HG03432 (cell line): ENCODE measurements around the gene AP2A2.

Experiments used
- ATAC-seq: cut with Tn5 transposase; IDR thresholded peaks from one replicate; pipeline ENCODE4 v1.9.1; 2021; ENCODE audit warnings: mild to moderate bottlenecking, moderate library complexity; ENCODE audit not compliant: unreplicated experiment

Gene AP2A2

DNA sequence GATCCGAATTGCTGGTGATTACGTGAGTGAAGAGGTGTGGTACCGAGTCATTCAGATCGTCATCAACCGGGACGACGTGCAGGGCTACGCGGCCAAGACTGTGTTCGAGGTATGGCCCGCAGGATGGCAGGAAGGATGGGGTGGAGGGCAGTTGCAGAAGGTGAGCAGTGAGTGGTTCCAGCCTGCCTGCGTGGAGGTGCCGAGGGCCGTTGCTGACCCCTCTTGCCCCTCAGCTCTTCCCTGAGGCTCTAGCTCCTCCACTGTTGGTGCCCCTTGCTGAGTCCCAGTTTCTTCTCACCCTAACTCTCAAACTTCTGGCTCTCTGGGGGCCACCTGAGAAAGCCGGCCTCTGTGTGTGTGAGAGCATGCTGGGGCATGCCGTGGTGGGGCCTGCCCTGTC lies 66.9 kb downstream of the AP2A2 start:
- ATAC-seq = no peak

DNA sequence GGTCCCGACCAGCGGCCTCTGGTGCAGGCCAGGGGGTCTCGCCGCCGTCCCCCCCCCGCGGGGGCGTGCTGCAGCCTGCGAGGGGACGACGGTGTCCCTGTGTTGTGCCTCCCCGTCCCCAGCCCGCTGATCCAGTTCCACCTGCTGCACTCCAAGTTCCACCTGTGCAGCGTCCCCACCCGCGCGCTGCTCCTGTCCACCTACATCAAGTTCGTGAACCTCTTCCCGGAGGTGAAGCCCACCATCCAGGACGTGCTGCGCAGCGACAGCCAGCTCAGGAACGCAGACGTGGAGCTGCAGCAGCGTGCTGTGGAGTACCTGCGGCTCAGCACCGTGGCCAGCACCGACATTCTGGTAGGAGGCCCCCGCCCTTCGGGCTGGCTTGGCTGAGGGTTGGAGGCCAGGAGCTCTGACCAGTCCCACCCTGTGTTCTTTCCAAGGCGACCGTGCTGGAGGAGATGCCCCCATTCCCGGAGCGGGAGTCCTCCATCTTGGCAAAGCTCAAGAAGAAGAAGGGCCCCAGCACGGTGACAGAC lies 68.0 kb downstream of the AP2A2 start:
- no peak for ATAC-seq

GRCh38 chr11:995044-995751 lies 69.5 kb downstream of the AP2A2 start:
- ATAC-seq = no peak

- ATAC-seq = peak; percentile 71
Measured at GRCh38 chr11:995752-996420, 70.2 kb downstream of the AP2A2 start.

DNA sequence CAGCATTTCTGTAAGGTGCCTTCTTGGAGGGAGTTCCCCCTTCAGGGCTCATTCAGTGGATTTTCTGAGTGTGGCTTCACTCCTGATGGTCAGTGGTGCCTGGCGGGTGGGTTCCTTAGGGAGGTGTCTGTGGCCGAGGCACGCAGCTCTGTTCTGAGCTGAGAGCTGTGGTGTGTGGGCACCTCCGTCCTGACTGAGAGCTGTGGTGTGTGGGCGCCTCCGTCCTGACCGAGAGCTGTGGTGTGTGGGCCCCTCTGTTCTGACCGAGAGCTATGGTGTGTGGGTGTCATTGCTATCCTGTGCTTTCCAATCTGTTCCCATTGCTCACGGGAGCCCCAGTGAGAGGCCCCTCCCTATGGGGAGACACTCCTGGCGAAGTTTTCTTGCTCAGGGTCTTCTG lies 71.0 kb downstream of the AP2A2 start:
- no peak for ATAC-seq

GRCh38 chr11:997907-998306 lies 72.2 kb downstream of the AP2A2 start:
- ATAC-seq = no peak

GRCh38 chr11:999009-999408 lies 73.3 kb downstream of the AP2A2 start:
- ATAC-seq = no peak

GRCh38 chr11:1000357-1001278 lies 74.9 kb downstream of the AP2A2 start:
- no peak for ATAC-seq

DNA sequence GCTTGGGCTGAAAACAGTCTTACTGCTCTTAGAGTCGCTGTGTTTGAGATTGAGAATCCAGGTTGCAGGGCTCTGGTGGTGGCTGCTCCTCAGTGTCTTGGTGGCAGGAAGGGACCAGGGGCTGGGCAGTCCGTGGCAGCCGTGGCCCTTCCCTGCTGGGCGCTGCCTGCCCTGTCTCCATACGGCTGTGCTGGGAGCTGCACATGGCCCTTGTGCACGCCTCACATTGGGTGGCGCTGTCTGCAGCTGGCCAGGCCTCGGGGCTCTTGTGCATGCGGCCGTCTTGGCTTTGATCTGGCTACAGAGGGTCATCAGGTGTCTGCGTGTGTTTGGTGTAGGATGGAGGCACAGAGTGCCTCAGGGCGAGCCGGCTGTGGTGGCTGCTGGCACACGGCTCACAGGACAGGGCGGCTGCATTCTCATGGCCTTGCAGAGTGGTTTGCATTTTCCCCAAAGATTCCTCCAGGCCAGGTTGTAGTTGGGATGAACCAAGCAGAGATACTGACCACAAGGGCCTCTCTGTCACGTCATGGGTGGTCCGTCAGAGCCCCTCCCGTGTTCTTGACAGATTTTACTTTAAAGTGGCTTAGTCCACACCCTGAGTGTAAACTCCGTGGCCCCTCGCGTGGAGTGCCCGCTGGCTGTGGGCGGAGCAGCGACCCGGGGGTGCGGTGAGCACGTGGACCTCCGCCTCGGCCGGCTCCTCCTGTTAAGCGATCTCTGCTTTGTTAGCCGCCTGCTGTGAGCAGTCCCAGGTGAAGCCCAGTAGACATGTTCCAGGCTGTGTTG lies 76.1 kb downstream of the AP2A2 start:
- no peak for ATAC-seq

DNA sequence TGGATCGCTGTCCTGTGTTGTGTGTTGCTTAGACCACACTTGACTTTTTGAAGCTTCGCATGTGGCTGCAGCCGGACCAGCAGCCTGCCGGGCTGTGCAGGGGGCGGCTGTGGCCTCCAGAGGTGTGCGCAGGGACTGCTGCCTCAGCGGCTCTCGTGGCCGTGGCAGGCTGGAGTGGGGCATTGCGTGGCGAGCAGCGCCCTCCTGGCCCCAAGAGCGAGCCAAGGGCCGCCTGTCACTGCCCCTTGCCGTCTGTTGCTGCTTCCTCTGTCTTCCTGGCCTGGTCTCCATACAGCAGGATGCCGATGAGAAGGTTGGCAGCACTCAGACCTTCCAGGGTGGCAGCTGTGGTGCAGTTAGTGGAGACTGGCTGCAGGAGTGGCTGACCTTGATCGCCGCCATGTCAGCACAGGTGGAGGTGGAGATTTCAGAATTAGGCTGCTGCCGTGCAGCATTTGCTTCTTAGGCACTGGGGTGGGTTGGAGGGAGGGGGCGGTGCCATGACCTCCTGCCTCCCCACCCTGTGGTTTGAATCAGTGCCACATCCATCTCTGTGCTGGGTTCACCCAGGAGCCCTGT lies 76.8 kb downstream of the AP2A2 start:
- no peak for ATAC-seq

- no peak for ATAC-seq
Measured at GRCh38 chr11:1003159-1003558, 77.5 kb downstream of the AP2A2 start.

DNA sequence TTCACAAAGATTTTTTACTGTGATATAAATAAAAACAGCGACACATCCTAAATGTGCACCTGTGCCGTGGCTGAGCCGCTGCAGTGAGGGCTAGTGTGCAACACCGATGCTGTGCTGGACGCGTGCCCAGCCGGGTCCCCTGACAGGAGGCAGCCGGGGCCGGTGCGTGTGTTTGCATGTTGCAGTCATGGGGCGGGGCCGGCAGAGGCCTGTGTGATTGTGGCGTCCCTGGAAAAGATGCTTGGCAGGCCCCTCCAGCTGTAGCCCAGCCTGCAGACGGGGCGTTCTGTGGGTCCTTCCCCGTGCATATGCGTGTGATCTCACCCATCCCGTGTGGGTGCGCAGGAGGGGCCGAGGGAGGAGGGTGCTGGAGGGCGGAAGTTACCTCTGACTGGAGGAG lies 80.3 kb downstream of the AP2A2 start:
- ATAC-seq = no peak

DNA sequence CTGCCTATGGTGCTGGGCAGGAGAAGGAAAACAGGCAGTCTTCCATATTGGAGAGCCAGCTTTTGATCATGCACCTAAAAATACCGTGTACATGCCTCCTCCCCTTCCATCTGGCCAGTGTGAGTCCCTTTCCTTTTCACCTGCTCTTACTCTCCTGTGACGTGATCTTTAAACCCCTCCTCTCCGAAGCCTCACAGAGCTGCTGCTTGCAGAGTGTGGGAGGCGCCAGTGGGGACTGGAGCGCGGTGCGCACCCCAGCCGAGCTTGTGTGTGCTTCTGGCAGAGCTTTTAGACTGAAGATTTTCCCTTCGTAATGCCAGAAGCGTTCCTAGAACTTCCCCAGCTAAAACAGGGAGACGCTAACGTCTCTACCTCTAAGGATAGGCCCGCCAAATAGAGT lies 81.1 kb downstream of the AP2A2 start:
- no peak for ATAC-seq

- ATAC-seq = no peak
Measured at GRCh38 chr11:1007279-1007678, 81.6 kb downstream of the AP2A2 start.

- ATAC-seq = no peak
Measured at GRCh38 chr11:1008001-1008802, 82.5 kb downstream of the AP2A2 start.

DNA sequence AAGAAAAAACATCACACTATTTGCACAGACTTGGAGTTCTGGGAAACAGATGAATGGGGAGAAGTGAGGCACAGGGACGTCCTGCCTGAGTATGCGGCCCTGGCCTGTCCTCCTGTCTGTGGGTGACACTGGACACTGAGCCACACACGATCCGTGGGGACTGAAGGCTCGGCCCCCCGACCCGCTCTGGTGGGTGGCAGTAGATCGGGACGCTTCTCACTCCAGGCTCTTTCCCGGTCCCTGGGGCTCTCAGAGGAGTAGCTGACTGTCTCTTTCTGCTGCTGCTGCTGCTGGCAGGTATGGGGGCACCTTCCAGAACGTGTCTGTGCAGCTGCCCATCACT lies 83.1 kb downstream of the AP2A2 start:
- ATAC-seq = no peak

GRCh38 chr11:1009371-1009770 lies 83.7 kb downstream of the AP2A2 start:
- ATAC-seq = no peak

DNA sequence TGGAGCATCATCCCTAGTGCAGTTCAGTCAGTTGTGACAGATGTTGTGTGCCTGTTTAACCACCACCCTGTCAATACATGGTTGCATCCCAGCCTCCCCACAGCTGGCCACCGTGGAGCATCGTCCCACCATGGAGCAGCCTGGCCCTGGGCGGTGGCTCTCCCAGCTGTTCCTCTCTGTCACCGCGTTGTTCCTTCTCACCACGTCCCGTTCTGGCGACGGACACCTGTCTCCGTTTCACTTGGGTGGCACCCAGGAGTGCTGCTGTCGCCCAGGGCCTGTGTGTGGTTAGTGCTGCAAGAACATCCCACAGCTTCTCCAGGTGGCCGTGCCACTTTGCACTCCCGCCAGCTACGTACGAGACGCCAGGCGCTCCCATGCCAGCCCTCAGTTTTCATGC lies 84.3 kb downstream of the AP2A2 start:
- no peak for ATAC-seq

DNA sequence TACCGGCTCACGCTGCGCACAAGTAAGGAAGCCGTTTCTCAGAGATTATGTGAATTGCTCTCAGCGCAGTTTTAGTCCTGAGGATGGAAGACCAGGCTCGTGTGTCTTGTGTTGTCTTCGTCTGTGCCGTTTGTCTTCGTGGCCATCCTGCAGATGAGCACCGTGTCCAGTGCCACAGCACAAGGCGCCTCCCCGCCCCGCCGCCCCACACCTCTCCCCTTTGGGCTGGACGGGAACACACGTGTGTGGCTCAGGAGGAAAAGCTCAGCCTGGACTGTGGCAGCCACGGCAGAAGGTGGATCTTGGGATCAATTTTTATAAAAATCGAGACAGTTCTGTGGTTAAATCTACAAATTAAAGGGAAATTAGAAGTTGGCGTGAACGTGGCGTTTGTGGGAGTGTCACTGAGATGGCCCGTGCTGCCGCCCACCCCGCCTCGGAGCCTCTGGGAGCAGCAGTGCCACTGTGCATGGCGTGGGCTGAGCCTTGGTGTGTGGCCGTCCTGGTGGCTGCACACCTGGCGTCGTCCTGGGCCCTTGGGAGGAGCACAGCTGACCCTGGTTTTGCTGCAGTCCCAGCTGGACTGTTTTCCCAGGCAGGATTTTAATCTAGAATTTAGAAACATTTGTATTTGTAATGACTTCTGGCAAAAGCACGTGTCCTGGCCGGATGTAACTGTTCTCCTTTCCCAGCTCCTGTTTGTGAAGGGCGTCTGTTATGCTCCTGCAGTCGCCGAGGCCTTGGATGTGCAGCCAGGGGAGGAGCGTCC lies 85.1 kb downstream of the AP2A2 start:
- no peak for ATAC-seq
